Prostate gland (tissue), 2 donors: ENCODE measurements around the gene ST6GALNAC3. TPM values are rescaled to one million over a fixed set of nuclear protein-coding genes. Genes with fewer than 3 reads are reported as not detected.

Experiments
- DNase-seq: peaks from one replicate; pipeline ENCODE4 v3.0.0-alpha.2; 2019; ENCODE audit warnings: low spot score
- H3K27ac ChIP-seq, 2 donors: fragments of 200-600 bp; sonication (generic); 2 replicates each; pipeline ENCODE4 v1.5.1; 2017 to 2019
- H3K27me3 ChIP-seq: fragments of 200-600 bp; sonication (generic); replicated peaks from 2 replicates; pipeline ENCODE4 v1.5.1; 2019; ENCODE audit not compliant: insufficient read depth
- H3K36me3 ChIP-seq, 2 donors: fragments of 200-600 bp; sonication (generic); 1 replicate in 1 of 2; 2 replicates in 1 of 2; pipeline versions ENCODE4 v1.5.1 to v1.8.1; 2017 to 2019
- H3K4me1 ChIP-seq: fragments of 200-600 bp; sonication (generic); replicated peaks from 2 replicates; pipeline ENCODE4 v1.5.1; 2019
- H3K4me3 ChIP-seq, 2 donors: fragments of 200-600 bp; sonication (generic); 2 replicates each; pipeline ENCODE4 v1.5.1; 2017 to 2019
- H3K9me3 ChIP-seq: fragments of 200-600 bp; sonication (generic); 2 replicates; pipeline ENCODE4 v1.5.1; 2017
- POLR2A ChIP-seq: fragments of 450-650 bp; IDR thresholded peaks from one replicate; pipeline ENCODE4 v1.6.1; 2016; ENCODE audit warnings: antibody characterized with exemption, mild to moderate bottlenecking
- POLR2AphosphoS5 ChIP-seq: sonication (generic); formaldehyde crosslinking; IDR thresholded peaks from one replicate; pipeline ENCODE4 v1.6.1; 2017; ENCODE audit warnings: antibody characterized with exemption
- WGBS: methylation state at CpG from one replicate; pipeline ENCODE4 v1.1.5; 2018; 5-methylcytosine and 5-hydroxymethylcytosine counted together
- intact Hi-C: fragments of 100-400 bp; cut with DNase I; formaldehyde crosslinking; loops from one replicate; pipeline ENCODE4 v1.14.2; 2022
- total RNA-seq, 2 donors: library from RNA; depleted of rRNA; stranded (reverse); fragments of >200 nt; gene quantifications; one replicate each; pipeline ENCODE4 v1.1.0, GENCODE V29; 2016
- TF ChIP-seq, protein P1 (sequence below), 4 experiments: fragments of 200-600 bp in 2 of 4; fragments of 450-650 bp in 2 of 4; sonication (generic) in 2 of 4; IDR thresholded peaks; 1 replicate in 3 of 4; 2 replicates in 1 of 4; pipeline ENCODE4 v1.5.1; 2016 to 2019; ENCODE audit warnings: antibody characterized with exemption in 4 of 4, mild to moderate bottlenecking in 2 of 4, moderate library complexity in 2 of 4

ST6GALNAC3 gene
- total RNA-seq, 2 donors from 2014 or later = 0.41 to 0.80 TPM

DNA sequence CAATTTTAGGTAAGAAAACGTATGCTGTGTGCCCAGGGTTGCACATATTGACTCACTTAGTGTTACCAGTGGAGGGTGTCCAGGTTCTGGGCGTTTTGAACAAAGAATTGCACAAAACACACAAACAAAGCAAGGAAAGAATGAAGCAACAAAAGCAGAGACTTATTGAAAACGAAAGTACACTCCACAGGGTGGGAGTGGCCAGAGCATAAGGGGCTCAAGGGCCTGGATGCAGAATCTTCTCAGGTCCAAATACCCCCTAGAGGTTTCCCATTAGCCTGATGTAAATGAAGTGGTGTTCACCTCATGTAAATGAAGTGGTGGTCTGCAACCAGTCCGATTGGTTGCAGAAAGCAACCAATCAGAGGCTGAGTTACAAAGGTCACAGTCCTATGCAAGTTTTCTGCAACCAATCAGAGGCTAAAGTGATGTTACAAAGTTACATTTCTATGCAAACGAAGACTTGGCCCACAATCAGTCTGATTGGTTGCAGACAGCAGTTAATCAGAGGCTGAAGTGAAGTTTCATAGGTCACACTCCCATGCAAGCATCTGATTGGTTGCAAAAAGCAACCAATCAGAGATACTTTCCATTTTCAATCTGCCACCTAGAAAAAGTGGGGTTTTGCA lies 228.3 kb downstream of the ST6GALNAC3 start:
- DNase-seq = no peak
- Histone ChIP-seq H3K4me3 (no peak overlapping the region), H3K27me3 (no peaks in the 10 kb centered on the region), H3K36me3 (no peaks in the 10 kb centered on the region), H3K9me3 (no peaks in the 10 kb centered on the region), H3K4me1 (no peaks in the 10 kb centered on the region), H3K27ac (no peak overlapping the region)
- 88% methylated on average over 5 of the region's 5 CpGs for WGBS
- no peak for TF ChIP-seq POLR2A
- TF ChIP-seq, protein P1, sequence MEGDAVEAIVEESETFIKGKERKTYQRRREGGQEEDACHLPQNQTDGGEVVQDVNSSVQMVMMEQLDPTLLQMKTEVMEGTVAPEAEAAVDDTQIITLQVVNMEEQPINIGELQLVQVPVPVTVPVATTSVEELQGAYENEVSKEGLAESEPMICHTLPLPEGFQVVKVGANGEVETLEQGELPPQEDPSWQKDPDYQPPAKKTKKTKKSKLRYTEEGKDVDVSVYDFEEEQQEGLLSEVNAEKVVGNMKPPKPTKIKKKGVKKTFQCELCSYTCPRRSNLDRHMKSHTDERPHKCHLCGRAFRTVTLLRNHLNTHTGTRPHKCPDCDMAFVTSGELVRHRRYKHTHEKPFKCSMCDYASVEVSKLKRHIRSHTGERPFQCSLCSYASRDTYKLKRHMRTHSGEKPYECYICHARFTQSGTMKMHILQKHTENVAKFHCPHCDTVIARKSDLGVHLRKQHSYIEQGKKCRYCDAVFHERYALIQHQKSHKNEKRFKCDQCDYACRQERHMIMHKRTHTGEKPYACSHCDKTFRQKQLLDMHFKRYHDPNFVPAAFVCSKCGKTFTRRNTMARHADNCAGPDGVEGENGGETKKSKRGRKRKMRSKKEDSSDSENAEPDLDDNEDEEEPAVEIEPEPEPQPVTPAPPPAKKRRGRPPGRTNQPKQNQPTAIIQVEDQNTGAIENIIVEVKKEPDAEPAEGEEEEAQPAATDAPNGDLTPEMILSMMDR (IDR thresholded peaks at IDR 0.05) = no peak
- intact Hi-C loops = no loop called here

- intact Hi-C loops = no loop called here
- Histone ChIP-seq H3K27me3 (no peaks in the 10 kb centered on the region), H3K4me1 (no peaks in the 10 kb centered on the region), H3K9me3 (no peaks in the 10 kb centered on the region), H3K36me3 (no peaks in the 10 kb centered on the region), H3K27ac (no peak overlapping the region), H3K4me3 (no peak overlapping the region)
- no peak for DNase-seq
- WGBS = 60% methylated on average over 3 of the region's 3 CpGs
- TF ChIP-seq POLR2AphosphoS5 (no peak), POLR2A (no peak)
- TF ChIP-seq, protein P1 (IDR thresholded peaks at IDR 0.05) = no peak
These were observed 228.8 kb downstream of the ST6GALNAC3 start for GRCh38 chr1:76303340-76303717.

DNA sequence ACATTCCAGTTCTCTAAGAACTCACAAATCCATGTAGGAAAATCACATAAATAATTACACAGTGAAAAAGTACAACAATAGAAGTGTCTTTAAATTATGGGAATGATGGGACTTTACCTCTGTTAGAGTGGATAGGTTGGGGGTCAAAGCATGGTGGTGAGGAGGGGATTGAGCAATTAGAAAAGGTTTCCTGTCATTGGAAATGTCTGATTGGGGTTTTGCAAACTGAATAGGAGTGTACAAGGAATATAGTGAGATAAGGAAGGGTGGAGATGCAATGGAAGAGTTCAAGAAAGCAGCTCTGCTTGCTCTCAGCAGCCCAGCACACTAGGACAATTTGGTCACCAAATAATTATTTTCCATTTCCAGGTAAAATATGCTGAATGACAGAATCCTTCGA lies 238.8 kb downstream of the ST6GALNAC3 start:
- no peaks in the 10 kb centered on the region for H3K27me3 ChIP-seq
- H3K4me3 ChIP-seq = no peak overlapping the region
- no peaks in the 10 kb centered on the region for H3K4me1 ChIP-seq
- intact Hi-C loops = no loop called here
- H3K36me3 ChIP-seq = no peaks in the 10 kb centered on the region
- H3K27ac ChIP-seq = no peak overlapping the region
- no peaks in the 10 kb centered on the region for H3K9me3 ChIP-seq
- TF ChIP-seq, protein P1 (IDR thresholded peaks at IDR 0.05) = no peak
- no peak for TF ChIP-seq POLR2AphosphoS5
- no peak for TF ChIP-seq POLR2A
- no peak for DNase-seq
- WGBS = 96% methylated on average over 1 of the region's 1 CpG

DNA sequence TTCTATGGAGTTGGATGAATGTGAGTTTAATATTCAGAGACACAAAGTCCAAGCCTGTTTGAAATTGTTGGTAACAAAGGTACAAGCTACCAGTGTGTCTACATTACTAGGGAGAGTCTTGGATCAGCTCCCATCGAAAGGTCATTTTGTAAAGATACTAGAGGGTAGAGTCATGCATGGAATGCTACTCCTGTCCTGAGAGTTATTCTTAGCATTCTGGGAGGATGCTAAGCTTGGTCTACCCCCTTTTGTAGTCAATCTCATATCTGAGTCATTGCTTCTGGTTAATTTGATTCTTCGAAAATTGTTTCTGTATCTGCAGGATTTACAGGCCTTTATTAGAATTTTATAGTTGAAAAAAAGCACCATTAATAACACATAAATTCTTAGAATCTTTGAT lies 240.2 kb downstream of the ST6GALNAC3 start:
- Histone ChIP-seq H3K27me3 (no peaks in the 10 kb centered on the region), H3K9me3 (no peaks in the 10 kb centered on the region), H3K4me1 (no peaks in the 10 kb centered on the region), H3K4me3 (no peak overlapping the region), H3K27ac (no peak overlapping the region), H3K36me3 (no peaks in the 10 kb centered on the region)
- no peak for DNase-seq
- intact Hi-C loops = no loop called here
- 90% methylated on average over 2 of the region's 2 CpGs for WGBS
- TF ChIP-seq, protein P1 (IDR thresholded peaks at IDR 0.05) = no peak
- no peak for TF ChIP-seq POLR2AphosphoS5
- TF ChIP-seq POLR2A = no peak

GRCh38 chr1:76317299-76317900 lies 242.9 kb downstream of the ST6GALNAC3 start:
- 92% methylated on average over 2 of the region's 2 CpGs for WGBS
- H3K4me3 ChIP-seq = no peak overlapping the region
- intact Hi-C loops = no loop called here

More at GRCh38 chr1:76317299-76317900, 242.9 kb downstream of the ST6GALNAC3 start:
- Histone ChIP-seq H3K9me3 (no peaks in the 10 kb centered on the region), H3K27ac (no peak overlapping the region), H3K36me3 (no peaks in the 10 kb centered on the region), H3K4me1 (no peaks in the 10 kb centered on the region), H3K27me3 (no peaks in the 10 kb centered on the region)
- no peak for DNase-seq
- TF ChIP-seq, protein P1 (IDR thresholded peaks at IDR 0.05) = no peak
- no peak for TF ChIP-seq POLR2A
